K562 (cell line): Measurements from ENCODE around the gene SMIM29. TPM values are rescaled to one million over a fixed set of nuclear protein-coding genes. Genes with fewer than 3 reads are reported as not detected.

ENCODE experiments used
- ARID1B ChIP-seq: fragments of 450-650 bp; IDR thresholded peaks from 2 replicates; pipeline ENCODE4 v1.6.1; 2016; ENCODE audit warnings: antibody characterized with exemption, mild to moderate bottlenecking, inconsistent platforms
- ATF3 ChIP-seq, 2 experiments: fragments of 450-650 bp in 1 of 2; sonication (generic) in 1 of 2; formaldehyde crosslinking in 1 of 2; IDR thresholded peaks in 1 of 2; conservative IDR thresholded peaks in 1 of 2; 2 replicates each; pipeline versions ENCODE4 v1.6.1 to v1.8.1; 2016 to 2023; ENCODE audit warnings: mild to moderate bottlenecking in 2 of 2, moderate library complexity in 2 of 2, inconsistent platforms in 1 of 2, missing genetic modification reagents in 1 of 2
- ATF7 ChIP-seq: fragments of 450-650 bp; IDR thresholded peaks from 2 replicates; pipeline ENCODE4 v1.7.1; 2014; ENCODE audit warnings: mild to moderate bottlenecking, moderate library complexity
- BCL6 ChIP-seq: fragments of 250-450 bp; sonication (Bioruptor Pico); IDR thresholded peaks from 2 replicates; pipeline ENCODE4 v1.4.0; 2020
- EP300 ChIP-seq: IDR thresholded peaks from 2 replicates; pipeline ENCODE4 v1.6.1; 2012; ENCODE audit warnings: low read length, improper control_type of control experiment
- ETV1 ChIP-seq: fragments of 450-650 bp; conservative IDR thresholded peaks from 2 replicates; pipeline ENCODE4 v1.6.1; 2016; ENCODE audit warnings: missing genetic modification characterization, control low read depth, low read depth, missing compliant biosample characterization
- GABPB1 ChIP-seq: sonication (generic); formaldehyde crosslinking; IDR thresholded peaks from 2 replicates; pipeline ENCODE4 v1.8.0; 2022; ENCODE audit warnings: mild to moderate bottlenecking, missing genetic modification reagents
- LCOR ChIP-seq: sonication (generic); formaldehyde crosslinking; IDR thresholded peaks from 2 replicates; pipeline ENCODE4 v1.8.0; 2022; ENCODE audit warnings: mild to moderate bottlenecking, missing genetic modification reagents
- NEUROD1 ChIP-seq: fragments of 150-350 bp; IDR thresholded peaks from 2 replicates; pipeline ENCODE4 v1.6.1; 2014; ENCODE audit warnings: borderline replicate concordance, low read length, low read depth; ENCODE audit not compliant: partially characterized antibody
- RBM25 ChIP-seq: fragments of 200-400 bp; formaldehyde crosslinking; IDR thresholded peaks from 2 replicates; pipeline ENCODE4 v1.6.1; 2018; ENCODE audit warnings: low read length, low read depth, moderate library complexity; ENCODE audit not compliant: severe bottlenecking
- RCOR1 ChIP-seq, 2 experiments: IDR thresholded peaks; 2 replicates each; pipeline ENCODE4 v1.6.1; 2012; ENCODE audit warnings: low read depth in 2 of 2, low read length in 2 of 2, borderline replicate concordance in 1 of 2, improper control_type of control experiment in 1 of 2
- polyA plus RNA-seq, 8 experiments: library from polyadenylated mRNA; depleted of rRNA in 4 of 8; stranded (reverse) in 5 of 8; unstranded in 3 of 8; fragments of >200 nt; fragmentation: Nextera tagmentation in 2 of 8; fragmentation: Illumina TruSeq in 1 of 8; extraction: Ambion mirVana in 2 of 8; extraction: Trizol in 1 of 8; gene quantifications; 2 replicates each; pipeline versions ENCODE4 v1.2.1 to v1.2.3, GENCODE V29; 2011 to 2014; ENCODE audit warnings: inconsistent platforms in 1 of 8, missing spikeins in 1 of 8
- total RNA-seq, 7 experiments: library from RNA; depleted of rRNA in 6 of 7; stranded (reverse); fragments of >200 nt in 6 of 7; fragmentation: Illumina TruSeq in 2 of 7; extraction: Trizol in 2 of 7; gene quantifications; 2 replicates each; pipeline versions ENCODE4 v1.2.1 to v1.2.3, GENCODE V29; 2011 to 2021; ENCODE audit warnings: low replicate concordance in 1 of 7
- TF ChIP-seq, protein P1 (sequence below), 2 experiments: fragments of 200-800 bp in 1 of 2; sonication (Bioruptor generic) in 1 of 2; sonication (generic) in 1 of 2; formaldehyde crosslinking in 1 of 2; IDR thresholded peaks in 1 of 2; conservative IDR thresholded peaks in 1 of 2; 2 replicates each; pipeline versions ENCODE4 v1.5.0 to v1.6.1; 2016 to 2020; ENCODE audit warnings: missing compliant biosample characterization in 1 of 2, missing genetic modification characterization in 1 of 2, missing genetic modification reagents in 1 of 2
- TF ChIP-seq, protein P2 (sequence below): sonication (generic); formaldehyde crosslinking; IDR thresholded peaks from 2 replicates; pipeline ENCODE4 v1.8.0; 2022; ENCODE audit warnings: missing genetic modification reagents, mild to moderate bottlenecking, borderline replicate concordance

The SMIM29 gene
- total and polyA plus RNA-seq, 9 of the 15 experiments (the other 6 are each of a cell fraction or from before 2014, with no cell fraction given): 6.5 to 36.7 (median 20.9) TPM

DNA sequence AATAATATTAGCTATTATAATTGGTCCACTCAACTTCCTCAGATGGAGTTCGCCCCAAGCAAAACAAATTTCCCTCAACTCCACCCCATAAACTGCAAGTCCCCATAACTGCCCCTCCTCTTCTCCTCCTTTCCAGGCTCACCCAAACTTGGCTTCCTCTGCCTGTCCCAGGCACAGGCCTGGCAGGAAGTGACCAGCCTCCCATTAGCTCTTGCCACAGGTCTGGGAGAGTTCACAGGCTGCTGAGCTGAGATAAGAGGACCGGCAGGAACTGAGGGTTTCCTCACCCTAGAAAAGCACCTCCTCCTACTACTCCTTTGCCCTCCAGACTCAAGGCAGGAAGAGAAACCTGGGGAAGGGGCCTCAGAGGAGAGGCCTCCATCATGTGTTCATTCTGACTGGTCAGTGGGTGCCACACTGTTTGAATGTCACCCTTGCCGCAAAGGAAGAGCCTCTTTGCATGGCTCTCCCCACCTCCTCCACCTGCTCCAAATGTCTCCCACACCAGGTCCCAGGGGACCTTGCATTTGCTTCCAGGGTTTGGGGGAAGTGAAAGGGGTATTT is 24.5 kb upstream of the SMIM29 start (continued):
- TF ChIP-seq ATF3 (IDR thresholded peaks at IDR 0.05) (peak; percentile 76), ATF3 (CRISPR knock-in tag; conservative IDR thresholded peaks at IDR 0.05) (no peak), BCL6 (CRISPR knock-in tag) (0 out of 2 replicates have a peak, but pooled peaks have one; percentile 58), RCOR1 (IDR thresholded peaks at IDR 0.05; ENCODE audit: borderline replicate concordance in 1 of 2, low read depth in 2 of 2, low read length in 2 of 2) (peak; percentile 81 to 91), EP300 (peak; percentile 98), ETV1 (peak; percentile 100), ARID1B (peak; percentile 99), ATF7 (peak; percentile 82), LCOR (CRISPR knock-in tag) (peak; percentile 94), RBM25 (no peak), GABPB1 (CRISPR knock-in tag) (peak; percentile 84), NEUROD1 (peak; percentile 95)
- TF ChIP-seq, protein P1, sequence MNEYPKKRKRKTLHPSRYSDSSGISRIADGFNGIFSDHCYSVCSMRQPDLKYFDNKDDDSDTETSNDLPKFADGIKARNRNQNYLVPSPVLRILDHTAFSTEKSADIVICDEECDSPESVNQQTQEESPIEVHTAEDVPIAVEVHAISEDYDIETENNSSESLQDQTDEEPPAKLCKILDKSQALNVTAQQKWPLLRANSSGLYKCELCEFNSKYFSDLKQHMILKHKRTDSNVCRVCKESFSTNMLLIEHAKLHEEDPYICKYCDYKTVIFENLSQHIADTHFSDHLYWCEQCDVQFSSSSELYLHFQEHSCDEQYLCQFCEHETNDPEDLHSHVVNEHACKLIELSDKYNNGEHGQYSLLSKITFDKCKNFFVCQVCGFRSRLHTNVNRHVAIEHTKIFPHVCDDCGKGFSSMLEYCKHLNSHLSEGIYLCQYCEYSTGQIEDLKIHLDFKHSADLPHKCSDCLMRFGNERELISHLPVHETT (CRISPR knock-in tag; conservative IDR thresholded peaks at IDR 0.05 in 1 of 2, IDR thresholded peaks at IDR 0.05 in 1 of 2): peak in 1 of 2 experiments; percentile 79; a peak in 2 of 4 replicates
- TF ChIP-seq, protein P2, sequence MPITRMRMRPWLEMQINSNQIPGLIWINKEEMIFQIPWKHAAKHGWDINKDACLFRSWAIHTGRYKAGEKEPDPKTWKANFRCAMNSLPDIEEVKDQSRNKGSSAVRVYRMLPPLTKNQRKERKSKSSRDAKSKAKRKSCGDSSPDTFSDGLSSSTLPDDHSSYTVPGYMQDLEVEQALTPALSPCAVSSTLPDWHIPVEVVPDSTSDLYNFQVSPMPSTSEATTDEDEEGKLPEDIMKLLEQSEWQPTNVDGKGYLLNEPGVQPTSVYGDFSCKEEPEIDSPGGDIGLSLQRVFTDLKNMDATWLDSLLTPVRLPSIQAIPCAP (CRISPR knock-in tag): no peak
